Suprapubic skin (tissue), 4 donors: Measurements from ENCODE around the gene RYR3.

Experiments used
- EP300 ChIP-seq: sonication (generic); formaldehyde crosslinking; IDR thresholded peaks from one replicate; pipeline ENCODE4 v1.6.1; 2017; ENCODE audit warnings: antibody characterized with exemption
- POLR2A ChIP-seq, 2 donors: fragments of 450-650 bp; IDR thresholded peaks; one replicate each; pipeline ENCODE4 v1.6.1; 2017; ENCODE audit warnings: antibody characterized with exemption in 2 of 2, mild to moderate bottlenecking in 2 of 2, moderate library complexity in 2 of 2
- POLR2AphosphoS5 ChIP-seq, 3 donors: sonication (generic); formaldehyde crosslinking; IDR thresholded peaks; one replicate each; pipeline ENCODE4 v1.6.1; 2017; ENCODE audit warnings: antibody characterized with exemption in 3 of 3
- TF ChIP-seq, protein P1 (sequence below), 2 donors: fragments of 200-600 bp in 1 of 2; fragments of 450-650 bp in 1 of 2; sonication (generic) in 1 of 2; IDR thresholded peaks; one replicate each; pipeline ENCODE4 v1.5.1; 2016 to 2019; ENCODE audit warnings: antibody characterized with exemption in 2 of 2, mild to moderate bottlenecking in 1 of 2, moderate library complexity in 1 of 2

DNA sequence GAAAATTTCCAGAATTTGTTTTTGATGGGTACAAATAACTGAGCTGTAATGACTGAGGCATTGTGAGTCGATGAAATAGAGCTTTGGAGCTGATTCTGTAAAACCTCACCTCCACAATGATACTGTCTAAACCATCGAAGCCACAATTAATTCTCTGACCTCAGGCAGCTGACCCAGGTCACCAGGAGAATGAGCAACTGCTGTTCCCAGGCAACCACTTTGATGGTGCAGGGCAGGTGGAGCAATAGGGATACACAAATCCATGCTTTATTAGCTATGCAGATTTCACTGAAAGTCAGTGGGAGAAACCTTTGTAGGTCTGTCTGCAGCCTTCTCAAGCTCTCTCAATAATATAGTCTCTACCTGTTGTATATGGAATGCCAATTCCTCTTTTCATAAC lies 204.4 kb downstream of the RYR3 start:
- TF ChIP-seq, protein P1, sequence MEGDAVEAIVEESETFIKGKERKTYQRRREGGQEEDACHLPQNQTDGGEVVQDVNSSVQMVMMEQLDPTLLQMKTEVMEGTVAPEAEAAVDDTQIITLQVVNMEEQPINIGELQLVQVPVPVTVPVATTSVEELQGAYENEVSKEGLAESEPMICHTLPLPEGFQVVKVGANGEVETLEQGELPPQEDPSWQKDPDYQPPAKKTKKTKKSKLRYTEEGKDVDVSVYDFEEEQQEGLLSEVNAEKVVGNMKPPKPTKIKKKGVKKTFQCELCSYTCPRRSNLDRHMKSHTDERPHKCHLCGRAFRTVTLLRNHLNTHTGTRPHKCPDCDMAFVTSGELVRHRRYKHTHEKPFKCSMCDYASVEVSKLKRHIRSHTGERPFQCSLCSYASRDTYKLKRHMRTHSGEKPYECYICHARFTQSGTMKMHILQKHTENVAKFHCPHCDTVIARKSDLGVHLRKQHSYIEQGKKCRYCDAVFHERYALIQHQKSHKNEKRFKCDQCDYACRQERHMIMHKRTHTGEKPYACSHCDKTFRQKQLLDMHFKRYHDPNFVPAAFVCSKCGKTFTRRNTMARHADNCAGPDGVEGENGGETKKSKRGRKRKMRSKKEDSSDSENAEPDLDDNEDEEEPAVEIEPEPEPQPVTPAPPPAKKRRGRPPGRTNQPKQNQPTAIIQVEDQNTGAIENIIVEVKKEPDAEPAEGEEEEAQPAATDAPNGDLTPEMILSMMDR (IDR thresholded peaks at IDR 0.05) = no peak
- TF ChIP-seq POLR2A (IDR thresholded peaks at IDR 0.05) (no peak), POLR2AphosphoS5 (IDR thresholded peaks at IDR 0.05) (no peak), EP300 (no peak)
